Epithelial cell of esophagus (primary cell): ENCODE data around the gene SELENBP1.

Experiments
- DNase-seq: peaks from one replicate; pipeline ENCODE4 v3.0.0; 2010; ENCODE audit warnings: low read depth
- H3K4me3 ChIP-seq: 2 replicates; pipeline ENCODE4 v1.5.1; 2011; ENCODE audit warnings: mild to moderate bottlenecking, low read length, control low read depth
- CTCF ChIP-seq: IDR thresholded peaks from 2 replicates; pipeline ENCODE4 v1.5.1; 2011; ENCODE audit warnings: low read depth, mild to moderate bottlenecking, low read length, control low read depth, inconsistent platforms; ENCODE audit not compliant: insufficient read depth; ENCODE audit errors: missing control alignments

Gene SELENBP1

GRCh38 chr1:151327223-151327902 lies 45.1 kb downstream of the SELENBP1 start, which contains the start of gene PI4KB:
Gene PI4KB, minus strand, starts transcription at chr1:151327416. Its CDS starts 10,935 bp downstream, at chr1:151316481.
- peak within 1 kb of the TSS; percentile 78 for H3K4me3 ChIP-seq
- peak; percentile 98 for DNase-seq
- TF ChIP-seq CTCF = no peak

GRCh38 chr1:151326619-151327222 lies 45.8 kb downstream of the SELENBP1 start:
- no peak for TF ChIP-seq CTCF
- peak; percentile 52 for DNase-seq
- H3K4me3 ChIP-seq = peak overlapping the region; percentile 78

- no peak for TF ChIP-seq CTCF
- peak; percentile 37 for DNase-seq
- peak overlapping the region; percentile 78 for H3K4me3 ChIP-seq
Measured at GRCh38 chr1:151325646-151326429, 46.7 kb downstream of the SELENBP1 start.

GRCh38 chr1:151325231-151325630 lies 47.3 kb downstream of the SELENBP1 start:
- no peak for DNase-seq
- H3K4me3 ChIP-seq = no peak overlapping the region
- no peak for TF ChIP-seq CTCF

- no peak for TF ChIP-seq CTCF
- DNase-seq = no peak
- no peak overlapping the region for H3K4me3 ChIP-seq
Measured at GRCh38 chr1:151324390-151324930, 48.0 kb downstream of the SELENBP1 start.

- H3K4me3 ChIP-seq = no peak overlapping the region
- no peak for DNase-seq
- TF ChIP-seq CTCF = no peak
Measured at GRCh38 chr1:151318975-151319374, 53.5 kb downstream of the SELENBP1 start.
